Mesendoderm (in vitro differentiated cells): ENCODE data around the gene MBD3L4.

Experiments
- DNase-seq: peaks from one replicate; pipeline ENCODE4 v3.0.0; 2013
- H2AK5ac ChIP-seq: 2 replicates; pipeline ENCODE4 v1.6.1; 2013; ENCODE audit warnings: low read length, inconsistent platforms
- H2BK120ac ChIP-seq: 2 replicates; pipeline ENCODE4 v1.6.1; 2013; ENCODE audit warnings: low read depth, mild to moderate bottlenecking, low read length, moderate library complexity, mixed read lengths
- H2BK15ac ChIP-seq: replicated peaks from 2 replicates; pipeline ENCODE4 v1.6.1; 2013; ENCODE audit warnings: low read depth, mild to moderate bottlenecking, moderate library complexity
- H2BK5ac ChIP-seq: 2 replicates; pipeline ENCODE4 v1.6.1; 2013; ENCODE audit warnings: low read length, inconsistent platforms
- H3K18ac ChIP-seq: 2 replicates; pipeline ENCODE4 v1.6.1; 2013; ENCODE audit warnings: mild to moderate bottlenecking, low read length, mixed read lengths
- H3K23ac ChIP-seq: one replicate; pipeline ENCODE4 v1.6.1; 2013; ENCODE audit warnings: low read length
- H3K27ac ChIP-seq: 2 replicates; pipeline ENCODE4 v1.5.1; 2013; ENCODE audit warnings: low read depth, mild to moderate bottlenecking, inconsistent platforms, low read length, moderate library complexity
- H3K27me3 ChIP-seq: 2 replicates; pipeline ENCODE4 v1.6.1; 2013; ENCODE audit warnings: low read length, control low read depth, mild to moderate bottlenecking, inconsistent platforms; ENCODE audit not compliant: insufficient read depth, poor library complexity
- H3K36me3 ChIP-seq: 2 replicates; pipeline ENCODE4 v1.6.1; 2013; ENCODE audit warnings: low read length, inconsistent platforms; ENCODE audit not compliant: control insufficient read depth, insufficient read depth
- H3K4ac ChIP-seq: one replicate; pipeline ENCODE4 v1.6.1; 2013; ENCODE audit warnings: low read depth, mild to moderate bottlenecking, low read length, moderate library complexity
- H3K4me1 ChIP-seq: 2 replicates; pipeline ENCODE4 v1.6.1; 2013; ENCODE audit warnings: low read depth, low read length, inconsistent platforms; ENCODE audit not compliant: control insufficient read depth
- H3K4me2 ChIP-seq: 2 replicates; pipeline ENCODE4 v1.6.1; 2013; ENCODE audit warnings: low read length
- H3K4me3 ChIP-seq: 2 replicates; pipeline ENCODE4 v1.5.1; 2013; ENCODE audit warnings: mild to moderate bottlenecking, low read length
- H3K56ac ChIP-seq: one replicate; pipeline ENCODE4 v1.6.1; 2013; ENCODE audit warnings: low read length
- H3K79me1 ChIP-seq: 2 replicates; pipeline ENCODE4 v1.6.1; 2013; ENCODE audit warnings: low read length, inconsistent platforms
- H3K79me2 ChIP-seq: 2 replicates; pipeline ENCODE4 v1.6.1; 2013; ENCODE audit warnings: mild to moderate bottlenecking, low read length; ENCODE audit not compliant: control insufficient read depth, insufficient read depth
- H3K9ac ChIP-seq: 2 replicates; pipeline ENCODE4 v1.6.1; 2013; ENCODE audit warnings: low read length, inconsistent platforms
- H4K5ac ChIP-seq: one replicate; pipeline ENCODE4 v1.6.1; 2013; ENCODE audit warnings: low read length
- H4K8ac ChIP-seq: one replicate; pipeline ENCODE4 v1.6.1; 2013; ENCODE audit warnings: low read depth, mild to moderate bottlenecking, control low read depth, low read length, moderate library complexity
- WGBS: extraction: QIAGEN DNeasy Blood & Tissue Kit; methylation state at CpG from one replicate; pipeline ENCODE4 v1.1.7; 2013; ENCODE audit warnings: low lambda C conversion rate, missing lambda C conversion rate; ENCODE audit not compliant: insufficient coverage; ENCODE audit errors: extremely low coverage; 5-methylcytosine and 5-hydroxymethylcytosine counted together

Gene MBD3L4

GRCh38 chr19:7010722-7011593, 29.0 kb downstream of the MBD3L4 start:
- no peak overlapping the region for H3K4me3 ChIP-seq
- no peak overlapping the region for H3K23ac ChIP-seq
- no peak overlapping the region for H2BK120ac ChIP-seq
- no peak overlapping the region for H3K4ac ChIP-seq
- DNase-seq, result no peak
- no CpG with 5 or more reads among the region's 12 CpGs for WGBS
- no peaks in the 10 kb centered on the region for H3K27me3 ChIP-seq
- H2BK15ac ChIP-seq, result no peak overlapping the region
- H3K4me1 ChIP-seq, result no peaks in the 10 kb centered on the region
- no peak overlapping the region for H2AK5ac ChIP-seq
- H3K56ac ChIP-seq, result no peak overlapping the region
- H3K18ac ChIP-seq, result no peak overlapping the region
- no peaks in the 10 kb centered on the region for H3K36me3 ChIP-seq
- H3K9ac ChIP-seq, result no peak overlapping the region
- H4K8ac ChIP-seq, result no peak overlapping the region
- no peak overlapping the region for H3K4me2 ChIP-seq
- H4K5ac ChIP-seq, result no peak overlapping the region
- H3K79me2 ChIP-seq, result no peaks in the 10 kb centered on the region
- no peak overlapping the region for H2BK5ac ChIP-seq
- no peak overlapping the region for H3K27ac ChIP-seq
- H3K79me1 ChIP-seq, result no peaks in the 10 kb centered on the region

DNA sequence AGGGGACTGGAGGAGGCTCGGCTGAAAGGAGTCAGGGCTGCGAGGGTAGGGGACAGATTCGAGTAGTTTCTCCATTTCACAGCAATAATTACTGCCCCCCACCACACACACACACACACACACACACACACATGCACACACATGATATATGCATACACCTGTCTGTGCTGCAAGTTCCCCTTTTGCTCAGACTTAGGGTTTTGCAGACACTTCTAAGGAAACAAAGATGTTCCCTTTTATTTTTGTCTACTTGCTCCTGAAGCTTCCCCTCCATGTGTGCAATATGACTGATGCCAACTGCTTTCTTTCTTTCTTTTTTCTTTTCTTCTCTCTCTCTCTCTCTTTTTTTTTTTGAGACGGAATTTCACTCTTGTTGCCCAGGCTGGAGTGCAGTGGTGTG, 32.1 kb downstream of the MBD3L4 start:
- no peak overlapping the region for H2BK5ac ChIP-seq
- no peak overlapping the region for H3K18ac ChIP-seq
- H3K27ac ChIP-seq, result no peak overlapping the region
- H4K8ac ChIP-seq, result no peak overlapping the region
- no peaks in the 10 kb centered on the region for H3K27me3 ChIP-seq
- no peak overlapping the region for H3K4ac ChIP-seq
- H3K79me1 ChIP-seq, result no peaks in the 10 kb centered on the region
- H2AK5ac ChIP-seq, result no peak overlapping the region
- no peaks in the 10 kb centered on the region for H3K79me2 ChIP-seq
- no peak overlapping the region for H3K56ac ChIP-seq
- no peak overlapping the region for H3K23ac ChIP-seq
- no peak overlapping the region for H3K4me3 ChIP-seq
- H3K4me2 ChIP-seq, result no peak overlapping the region
- H4K5ac ChIP-seq, result no peak overlapping the region
- H3K4me1 ChIP-seq, result no peaks in the 10 kb centered on the region
- H3K36me3 ChIP-seq, result no peaks in the 10 kb centered on the region
- H2BK120ac ChIP-seq, result no peak overlapping the region
- no peak overlapping the region for H3K9ac ChIP-seq
- H2BK15ac ChIP-seq, result no peak overlapping the region
- no CpG with 5 or more reads among the region's 4 CpGs for WGBS
- DNase-seq, result no peak

DNA sequence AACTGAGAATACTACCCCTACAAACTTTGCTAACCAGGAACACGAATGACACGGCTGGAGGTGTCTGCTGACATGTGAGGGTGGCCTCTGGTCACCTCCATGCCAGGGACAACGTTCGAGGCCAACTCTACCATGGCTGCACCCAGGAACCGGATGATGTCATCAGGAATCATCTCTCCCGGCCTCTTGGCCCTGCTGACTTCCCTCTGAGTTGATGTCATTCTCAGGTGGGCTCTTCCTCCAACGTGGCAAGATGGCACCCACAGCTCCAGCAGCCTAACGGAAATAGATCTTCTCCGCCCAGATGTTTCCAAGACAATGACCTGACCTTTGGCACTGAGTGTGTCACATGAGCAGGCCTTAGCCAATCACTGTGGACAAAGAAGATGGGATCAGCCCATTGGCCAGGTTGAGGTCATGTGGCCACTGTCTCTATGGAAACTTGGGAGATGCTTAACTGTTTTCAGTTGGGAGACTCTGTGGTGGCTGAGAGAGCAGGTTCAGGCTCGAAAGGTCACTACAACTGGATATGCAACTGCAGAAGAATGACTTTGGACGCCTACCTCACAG, 33.8 kb downstream of the MBD3L4 start:
- no peak for DNase-seq
- no peak overlapping the region for H3K23ac ChIP-seq

DNA sequence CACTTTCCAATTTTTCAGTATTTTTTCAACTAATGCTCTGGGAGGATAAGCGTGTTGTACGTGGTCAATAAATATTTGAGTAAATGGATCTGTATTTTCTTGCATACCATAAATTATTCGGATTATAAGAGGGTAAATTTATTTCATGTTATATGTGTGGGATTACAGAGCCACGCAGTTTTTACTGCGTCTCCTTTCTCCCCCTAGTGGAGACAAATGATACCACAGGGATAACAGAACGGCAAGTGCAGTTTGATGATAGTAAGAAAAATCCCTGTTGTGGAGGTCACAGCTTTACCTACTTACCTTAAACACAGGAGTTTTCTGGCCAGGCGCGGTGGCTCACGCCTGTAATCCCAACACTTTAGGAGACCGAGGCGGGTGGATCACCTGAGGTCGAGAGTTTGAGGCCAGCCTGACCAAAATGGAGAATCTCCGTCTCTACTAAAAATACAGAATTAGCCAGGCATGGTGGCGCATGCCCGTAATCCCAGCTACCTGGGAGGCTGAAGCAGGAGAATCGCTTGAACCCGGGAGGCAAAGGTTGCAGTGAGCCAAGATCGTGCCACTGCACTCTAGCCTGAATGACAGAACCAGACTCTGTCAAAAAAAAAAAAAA, 35.6 kb downstream of the MBD3L4 start:
- Histone ChIP-seq H3K4me2 (no peak overlapping the region), H3K4me3 (no peak overlapping the region), H4K5ac (no peak overlapping the region), H3K18ac (no peak overlapping the region), H3K27ac (no peak overlapping the region), H3K27me3 (no peaks in the 10 kb centered on the region), H3K36me3 (no peaks in the 10 kb centered on the region), H2BK5ac (no peak overlapping the region), H2AK5ac (no peak overlapping the region), H3K79me2 (no peaks in the 10 kb centered on the region), H3K56ac (no peak overlapping the region), H3K4me1 (no peaks in the 10 kb centered on the region), H3K23ac (no peak overlapping the region), H3K79me1 (no peaks in the 10 kb centered on the region), H4K8ac (no peak overlapping the region), H3K9ac (no peak overlapping the region), H3K4ac (no peak overlapping the region), H2BK120ac (no peak overlapping the region), H2BK15ac (no peak overlapping the region)
- peak; percentile 31 for DNase-seq
- no CpG with 5 or more reads among the region's 18 CpGs for WGBS

More for the DNA sequence above, 33.8 kb downstream of the MBD3L4 start:
- Histone ChIP-seq H4K5ac (no peak overlapping the region), H3K36me3 (no peaks in the 10 kb centered on the region), H2BK5ac (no peak overlapping the region), H3K79me1 (no peaks in the 10 kb centered on the region), H3K27ac (no peak overlapping the region), H3K4me2 (no peak overlapping the region), H3K18ac (no peak overlapping the region), H3K9ac (no peak overlapping the region), H3K4me1 (no peaks in the 10 kb centered on the region), H3K27me3 (no peaks in the 10 kb centered on the region), H2BK15ac (no peak overlapping the region), H3K4ac (no peak overlapping the region), H3K4me3 (no peak overlapping the region), H2AK5ac (no peak overlapping the region), H2BK120ac (no peak overlapping the region), H4K8ac (no peak overlapping the region), H3K56ac (no peak overlapping the region), H3K79me2 (no peaks in the 10 kb centered on the region)
- WGBS, result no CpG with 5 or more reads among the region's 11 CpGs

- H3K79me1 ChIP-seq, result no peaks in the 10 kb centered on the region
- no peaks in the 10 kb centered on the region for H3K36me3 ChIP-seq
- no peak overlapping the region for H3K18ac ChIP-seq
- no peak overlapping the region for H2BK5ac ChIP-seq
- no peak overlapping the region for H2AK5ac ChIP-seq
- no peaks in the 10 kb centered on the region for H3K4me1 ChIP-seq
- H3K79me2 ChIP-seq, result no peaks in the 10 kb centered on the region
- H2BK15ac ChIP-seq, result no peak overlapping the region
- no peak overlapping the region for H2BK120ac ChIP-seq
- no CpG with 5 or more reads among the region's 1 CpG for WGBS
- H3K23ac ChIP-seq, result no peak overlapping the region
- DNase-seq, result no peak
- no peak overlapping the region for H3K56ac ChIP-seq
- no peak overlapping the region for H3K27ac ChIP-seq
- H3K4ac ChIP-seq, result no peak overlapping the region
- no peak overlapping the region for H3K4me2 ChIP-seq
- no peak overlapping the region for H4K8ac ChIP-seq
- H3K9ac ChIP-seq, result no peak overlapping the region
- no peaks in the 10 kb centered on the region for H3K27me3 ChIP-seq
- no peak overlapping the region for H3K4me3 ChIP-seq
- H4K5ac ChIP-seq, result no peak overlapping the region
Measured at GRCh38 chr19:7000816-7001215, 39.2 kb downstream of the MBD3L4 start.
